Prostate gland (tissue), 2 donors: ENCODE data around the gene ST6GALNAC5. TPM values are rescaled to one million over a fixed set of nuclear protein-coding genes. Genes with fewer than 3 reads are reported as not detected.

Experiments used
- DNase-seq: peaks from one replicate; pipeline ENCODE4 v3.0.0-alpha.2; 2019; ENCODE audit warnings: low spot score
- H3K27ac ChIP-seq, 2 donors: fragments of 200-600 bp; sonication (generic); 2 replicates each; pipeline ENCODE4 v1.5.1; 2017 to 2019
- H3K27me3 ChIP-seq: fragments of 200-600 bp; sonication (generic); replicated peaks from 2 replicates; pipeline ENCODE4 v1.5.1; 2019; ENCODE audit not compliant: insufficient read depth
- H3K36me3 ChIP-seq, 2 donors: fragments of 200-600 bp; sonication (generic); 1 replicate in 1 of 2; 2 replicates in 1 of 2; pipeline versions ENCODE4 v1.5.1 to v1.8.1; 2017 to 2019
- H3K4me1 ChIP-seq: fragments of 200-600 bp; sonication (generic); replicated peaks from 2 replicates; pipeline ENCODE4 v1.5.1; 2019
- H3K4me3 ChIP-seq, 2 donors: fragments of 200-600 bp; sonication (generic); 2 replicates each; pipeline ENCODE4 v1.5.1; 2017 to 2019
- H3K9me3 ChIP-seq: fragments of 200-600 bp; sonication (generic); 2 replicates; pipeline ENCODE4 v1.5.1; 2017
- POLR2A ChIP-seq: fragments of 450-650 bp; IDR thresholded peaks from one replicate; pipeline ENCODE4 v1.6.1; 2016; ENCODE audit warnings: antibody characterized with exemption, mild to moderate bottlenecking
- POLR2AphosphoS5 ChIP-seq: sonication (generic); formaldehyde crosslinking; IDR thresholded peaks from one replicate; pipeline ENCODE4 v1.6.1; 2017; ENCODE audit warnings: antibody characterized with exemption
- WGBS: methylation state at CpG from one replicate; pipeline ENCODE4 v1.1.5; 2018; 5-methylcytosine and 5-hydroxymethylcytosine counted together
- intact Hi-C: fragments of 100-400 bp; cut with DNase I; formaldehyde crosslinking; loops from one replicate; pipeline ENCODE4 v1.14.2; 2022
- total RNA-seq, 2 donors: library from RNA; depleted of rRNA; stranded (reverse); fragments of >200 nt; gene quantifications; one replicate each; pipeline ENCODE4 v1.1.0, GENCODE V29; 2016
- TF ChIP-seq, protein P1 (sequence below), 4 experiments: fragments of 200-600 bp in 2 of 4; fragments of 450-650 bp in 2 of 4; sonication (generic) in 2 of 4; IDR thresholded peaks; 1 replicate in 3 of 4; 2 replicates in 1 of 4; pipeline ENCODE4 v1.5.1; 2016 to 2019; ENCODE audit warnings: antibody characterized with exemption in 4 of 4, mild to moderate bottlenecking in 2 of 4, moderate library complexity in 2 of 4

ST6GALNAC5 gene
- total RNA-seq, 2 donors from 2014 or later: 4.8 to 18.5 TPM

- no peaks in the 10 kb centered on the region for H3K4me1 ChIP-seq
- TF ChIP-seq, protein P1, sequence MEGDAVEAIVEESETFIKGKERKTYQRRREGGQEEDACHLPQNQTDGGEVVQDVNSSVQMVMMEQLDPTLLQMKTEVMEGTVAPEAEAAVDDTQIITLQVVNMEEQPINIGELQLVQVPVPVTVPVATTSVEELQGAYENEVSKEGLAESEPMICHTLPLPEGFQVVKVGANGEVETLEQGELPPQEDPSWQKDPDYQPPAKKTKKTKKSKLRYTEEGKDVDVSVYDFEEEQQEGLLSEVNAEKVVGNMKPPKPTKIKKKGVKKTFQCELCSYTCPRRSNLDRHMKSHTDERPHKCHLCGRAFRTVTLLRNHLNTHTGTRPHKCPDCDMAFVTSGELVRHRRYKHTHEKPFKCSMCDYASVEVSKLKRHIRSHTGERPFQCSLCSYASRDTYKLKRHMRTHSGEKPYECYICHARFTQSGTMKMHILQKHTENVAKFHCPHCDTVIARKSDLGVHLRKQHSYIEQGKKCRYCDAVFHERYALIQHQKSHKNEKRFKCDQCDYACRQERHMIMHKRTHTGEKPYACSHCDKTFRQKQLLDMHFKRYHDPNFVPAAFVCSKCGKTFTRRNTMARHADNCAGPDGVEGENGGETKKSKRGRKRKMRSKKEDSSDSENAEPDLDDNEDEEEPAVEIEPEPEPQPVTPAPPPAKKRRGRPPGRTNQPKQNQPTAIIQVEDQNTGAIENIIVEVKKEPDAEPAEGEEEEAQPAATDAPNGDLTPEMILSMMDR (IDR thresholded peaks at IDR 0.05): no peak
- no peak for TF ChIP-seq POLR2AphosphoS5
- TF ChIP-seq POLR2A: no peak
- DNase-seq: no peak
- no peaks in the 10 kb centered on the region for H3K27me3 ChIP-seq
- intact Hi-C loops: no loop called here
- H3K36me3 ChIP-seq: no peaks in the 10 kb centered on the region
- H3K27ac ChIP-seq: no peak overlapping the region
- no peak overlapping the region for H3K4me3 ChIP-seq
- no peaks in the 10 kb centered on the region for H3K9me3 ChIP-seq
- 77% methylated on average over 2 of the region's 2 CpGs for WGBS
Observed at GRCh38 chr1:76928522-76928921, 61.2 kb downstream of the ST6GALNAC5 start.

DNA sequence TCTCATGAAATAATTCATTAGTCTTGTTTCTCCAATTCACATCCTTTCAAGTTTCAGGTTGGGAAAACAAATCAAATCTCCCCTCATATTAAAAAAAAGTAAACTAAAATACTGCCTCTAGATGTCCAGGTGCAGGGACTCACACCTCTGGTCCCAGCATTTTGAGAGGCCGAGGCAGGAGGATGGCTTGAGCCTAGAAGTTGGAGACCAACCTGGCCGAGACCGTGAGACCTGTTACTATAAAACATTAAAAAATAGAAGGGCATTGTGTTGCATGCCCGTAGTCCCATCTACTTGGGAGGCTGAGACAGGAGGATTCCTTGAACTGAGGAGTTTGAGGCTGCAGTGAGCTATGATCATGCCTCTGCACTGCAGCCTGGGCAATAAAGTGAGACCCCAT is 61.9 kb downstream of the ST6GALNAC5 start:
- Histone ChIP-seq H3K27me3 (no peaks in the 10 kb centered on the region), H3K36me3 (no peaks in the 10 kb centered on the region), H3K4me3 (no peak overlapping the region), H3K27ac (no peak overlapping the region), H3K9me3 (no peaks in the 10 kb centered on the region), H3K4me1 (no peaks in the 10 kb centered on the region)
- no peak for TF ChIP-seq POLR2AphosphoS5
- TF ChIP-seq, protein P1 (IDR thresholded peaks at IDR 0.05): no peak
- no peak for TF ChIP-seq POLR2A
- DNase-seq: no peak
- intact Hi-C loops: no loop called here
- 96% methylated on average over 4 of the region's 4 CpGs for WGBS

DNA sequence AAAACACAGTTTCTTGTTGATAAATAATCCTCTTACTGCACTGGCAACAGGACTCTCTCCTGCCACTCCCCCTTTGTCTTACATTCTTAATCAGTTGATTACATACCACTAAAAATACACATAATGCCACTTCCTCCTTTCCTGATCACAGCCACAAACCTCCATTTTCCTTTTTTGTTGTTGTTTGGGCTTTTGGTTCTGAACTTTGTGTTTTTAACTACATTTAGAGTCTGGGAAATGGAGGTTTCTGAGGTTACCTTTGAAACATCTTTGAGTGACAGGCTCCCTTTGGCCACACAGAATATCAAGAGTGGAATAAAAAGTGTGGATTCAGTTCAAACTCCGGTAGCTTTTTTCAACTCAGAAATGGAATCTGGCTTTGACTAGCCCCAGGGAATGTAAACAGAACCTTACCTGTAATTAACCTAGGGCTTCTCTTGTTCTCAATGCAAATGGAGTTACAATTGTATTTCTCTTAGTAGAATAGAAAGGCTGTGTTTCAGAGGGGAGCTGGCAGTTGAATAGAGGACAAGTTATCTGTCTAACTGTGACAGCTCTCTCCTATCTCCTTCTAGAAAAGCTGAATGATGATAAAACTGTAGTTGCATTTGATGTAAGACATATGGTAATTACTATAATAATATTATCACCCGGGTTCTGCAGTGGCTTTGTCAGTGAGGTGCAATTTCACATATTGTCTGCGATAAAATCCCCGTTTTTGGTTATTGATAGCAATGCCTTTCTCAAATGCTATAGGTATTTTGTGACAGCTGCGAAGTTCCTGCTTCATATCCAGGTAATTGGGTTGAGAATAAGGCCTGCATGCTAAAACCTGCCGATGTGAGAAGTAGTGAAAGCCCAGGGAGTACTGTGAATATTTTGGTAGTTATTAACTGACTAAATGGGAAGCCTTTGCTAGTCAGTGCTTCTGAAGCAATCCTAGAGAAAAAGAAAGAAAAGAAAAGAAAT is 66.9 kb downstream of the ST6GALNAC5 start:
- intact Hi-C loops: no loop called here
- no peak for DNase-seq
- 50% methylated on average over 6 of the region's 6 CpGs for WGBS

DNA sequence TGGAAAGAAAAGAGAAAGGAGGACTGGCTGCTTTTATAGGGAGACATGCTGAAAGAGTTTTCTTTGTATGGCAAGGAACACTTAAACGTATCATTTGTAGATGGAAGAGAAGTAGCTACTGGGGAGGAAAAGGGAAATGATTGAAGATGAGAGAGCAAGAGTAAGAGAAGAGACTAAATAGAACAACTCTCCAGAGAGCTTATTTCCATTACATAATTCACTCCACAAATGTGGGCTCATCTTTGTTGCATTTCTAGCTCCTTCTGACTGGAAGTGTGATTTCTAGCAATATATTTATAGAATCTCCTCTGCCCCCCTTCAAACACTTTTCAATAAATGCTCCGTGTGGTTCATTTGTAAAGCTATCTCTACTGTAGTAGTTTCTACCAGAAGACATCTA is 71.0 kb downstream of the ST6GALNAC5 start:
- intact Hi-C loops: no loop called here
- no peaks in the 10 kb centered on the region for H3K27me3 ChIP-seq
- no peak overlapping the region for H3K27ac ChIP-seq
- no peaks in the 10 kb centered on the region for H3K36me3 ChIP-seq
- TF ChIP-seq POLR2AphosphoS5 (no peak), POLR2A (no peak)
- TF ChIP-seq, protein P1 (IDR thresholded peaks at IDR 0.05): no peak
- no peaks in the 10 kb centered on the region for H3K4me1 ChIP-seq
- DNase-seq: no peak
- WGBS: 58% methylated on average over 2 of the region's 2 CpGs
- no peaks in the 10 kb centered on the region for H3K9me3 ChIP-seq
- H3K4me3 ChIP-seq: no peak overlapping the region

More for the DNA sequence above, 66.9 kb downstream of the ST6GALNAC5 start:
- TF ChIP-seq, protein P1 (IDR thresholded peaks at IDR 0.05): no peak
- no peak for TF ChIP-seq POLR2AphosphoS5
- no peak for TF ChIP-seq POLR2A
- no peaks in the 10 kb centered on the region for H3K9me3 ChIP-seq
- no peaks in the 10 kb centered on the region for H3K36me3 ChIP-seq
- H3K4me1 ChIP-seq: no peaks in the 10 kb centered on the region
- H3K27me3 ChIP-seq: no peaks in the 10 kb centered on the region
- H3K27ac ChIP-seq: no peak overlapping the region
- no peak overlapping the region for H3K4me3 ChIP-seq
